NCI-H128 (cell line): ENCODE data around the gene MEGF11.
A peak's percentile ranks its signal among the peaks of the same experiment; 100 is the strongest.

ENCODE experiments used
- DNase-seq: peaks from one replicate; lab custom pipeline; 2025; ENCODE audit not compliant: unreplicated experiment; lab: John Stamatoyannopoulos, UW

The MEGF11 gene

GRCh38 chr15:66147440-66147839, 106.1 kb downstream of the MEGF11 start:
- DNase-seq, result no peak

GRCh38 chr15:66145726-66146182, 107.8 kb downstream of the MEGF11 start:
- no peak for DNase-seq

- no peak for DNase-seq
Observed at GRCh38 chr15:66144978-66145725, 108.4 kb downstream of the MEGF11 start.

- no peak for DNase-seq
Observed at GRCh38 chr15:66142285-66142684, 111.3 kb downstream of the MEGF11 start.

- DNase-seq, result no peak
Observed at GRCh38 chr15:66139591-66140207, 113.9 kb downstream of the MEGF11 start.

- no peak for DNase-seq
Observed at GRCh38 chr15:66138892-66139590, 114.5 kb downstream of the MEGF11 start.

- no peak for DNase-seq
Observed at GRCh38 chr15:66138096-66138783, 115.3 kb downstream of the MEGF11 start.

GRCh38 chr15:66136948-66137347, 116.6 kb downstream of the MEGF11 start:
- DNase-seq, result no peak

GRCh38 chr15:66135664-66136063, 117.9 kb downstream of the MEGF11 start:
- DNase-seq, result no peak

GRCh38 chr15:66134284-66134683, 119.3 kb downstream of the MEGF11 start:
- DNase-seq, result no peak

- no peak for DNase-seq
Observed at GRCh38 chr15:66133247-66133885, 120.2 kb downstream of the MEGF11 start.

- DNase-seq, result no peak
Observed at GRCh38 chr15:66132251-66132816, 121.2 kb downstream of the MEGF11 start.

GRCh38 chr15:66131831-66132230, 121.7 kb downstream of the MEGF11 start:
- no peak for DNase-seq

- no peak for DNase-seq
Observed at GRCh38 chr15:66131200-66131599, 122.3 kb downstream of the MEGF11 start.

- no peak for DNase-seq
Observed at GRCh38 chr15:66130496-66131034, 123.0 kb downstream of the MEGF11 start.

- DNase-seq, result no peak
Observed at GRCh38 chr15:66129586-66129985, 124.0 kb downstream of the MEGF11 start.

GRCh38 chr15:66128116-66128680, 125.4 kb downstream of the MEGF11 start:
- no peak for DNase-seq

GRCh38 chr15:66126456-66126855, 127.1 kb downstream of the MEGF11 start:
- DNase-seq, result no peak

- no peak for DNase-seq
Observed at GRCh38 chr15:66126031-66126441, 127.5 kb downstream of the MEGF11 start.

- DNase-seq, result peak; percentile 35
Observed at GRCh38 chr15:66124651-66125050, 128.9 kb downstream of the MEGF11 start.
